Stimulated activated CD8-positive, alpha-beta memory T cell treated with anti-CD3 and anti-CD28 coated beads, Interleukin-7, amount 100 ng/mL, for 1 hour (primary cell): ENCODE measurements around the gene NAE1.

ENCODE experiments used
- DNase-seq, 2 donors: peaks; one replicate each; pipeline ENCODE4 v3.0.0-alpha.2; 2020; ENCODE audit warnings: low read depth in 2 of 2

The NAE1 gene

DNA sequence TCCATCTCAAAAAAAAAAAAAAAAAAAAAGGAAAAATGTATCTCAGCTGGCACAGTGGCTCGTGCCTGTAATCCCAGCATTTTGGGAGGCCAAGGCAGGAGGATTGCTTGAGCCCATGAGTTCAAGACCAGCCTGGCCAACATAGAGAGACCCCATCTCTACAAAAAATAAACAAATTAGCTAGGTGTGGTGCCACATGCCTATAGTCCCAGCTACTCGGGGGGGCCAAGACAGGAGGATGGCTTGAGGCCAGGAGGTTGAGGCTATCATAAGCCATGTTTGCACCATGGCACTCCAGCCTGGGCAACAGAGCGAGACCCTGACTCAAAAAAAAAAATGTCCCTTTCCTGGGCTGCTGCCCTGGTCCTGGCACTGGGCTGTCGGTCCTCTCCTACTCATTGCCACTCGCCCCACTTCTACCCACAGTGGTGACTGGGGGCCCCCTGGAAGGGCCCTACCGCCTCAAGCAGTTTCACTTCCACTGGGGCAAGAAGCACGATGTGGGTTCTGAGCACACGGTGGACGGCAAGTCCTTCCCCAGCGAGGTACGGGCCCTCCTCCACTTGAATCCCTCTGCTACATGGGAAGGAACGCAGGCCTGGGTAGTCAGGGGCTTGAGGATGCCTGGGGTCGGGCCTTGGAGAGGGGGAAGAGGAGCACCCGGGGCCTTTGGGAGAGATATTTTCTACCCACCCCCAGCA is 19.5 kb upstream of the NAE1 start:
- DNase-seq: no peak

DNA sequence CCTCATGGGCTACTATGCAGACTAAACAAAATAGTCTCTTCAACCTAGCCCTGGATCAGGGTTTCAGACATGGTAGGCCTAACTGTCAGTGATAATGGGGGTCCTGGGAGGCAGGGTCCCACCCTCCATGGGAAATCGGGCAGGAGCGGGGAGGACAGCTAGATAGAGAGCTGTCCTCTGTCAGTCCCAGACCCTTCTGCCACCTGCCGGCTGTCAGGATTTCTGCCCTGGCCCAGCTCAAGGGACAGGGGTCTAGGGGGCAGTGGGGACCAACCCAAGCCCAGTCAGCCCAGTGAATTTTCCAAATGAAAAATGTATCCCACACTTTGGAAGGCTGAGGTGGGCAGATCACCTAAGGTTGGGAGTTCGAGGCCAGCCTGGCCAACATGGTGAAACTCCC is 18.8 kb upstream of the NAE1 start:
- DNase-seq: no peak

DNA sequence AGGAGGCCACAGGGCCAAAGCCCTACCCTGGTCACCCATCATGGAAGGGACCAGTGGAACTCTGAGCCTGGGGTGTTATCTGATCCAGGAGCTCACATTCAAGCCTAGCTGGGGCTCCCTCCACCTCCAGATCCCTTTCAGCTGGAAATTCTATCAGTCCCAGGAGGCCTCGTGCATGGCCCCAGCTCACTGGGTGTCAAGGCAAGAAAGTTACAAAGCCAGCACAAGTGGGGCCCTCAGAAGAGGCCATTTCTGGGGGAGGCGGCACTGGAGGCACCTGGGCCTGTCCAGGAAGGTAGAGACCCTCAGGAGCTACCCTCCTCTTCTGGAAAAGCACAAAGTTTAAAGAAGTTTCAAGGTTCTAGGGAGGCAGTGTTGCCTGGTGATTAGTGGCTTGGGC is 18.2 kb upstream of the NAE1 start:
- DNase-seq: no peak

DNA sequence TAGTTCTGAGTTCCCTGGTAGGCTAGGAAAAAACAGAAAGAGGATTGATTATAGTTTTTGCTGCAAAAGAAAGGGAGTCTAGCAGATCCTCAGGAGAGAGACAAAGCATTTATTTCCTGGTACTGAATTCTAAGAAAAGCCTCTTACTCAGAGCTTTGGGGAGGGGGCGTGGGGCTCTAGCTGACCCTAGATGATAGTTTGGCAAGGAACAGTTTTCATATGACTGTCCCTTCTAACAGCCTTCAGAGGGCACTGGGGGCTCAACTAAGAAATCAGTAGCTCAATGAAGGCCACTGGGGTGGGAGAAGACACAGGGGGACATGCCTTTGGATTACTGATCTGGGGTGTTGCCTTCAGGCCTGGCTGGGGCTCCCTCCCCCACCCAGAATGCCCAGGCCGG is 17.4 kb upstream of the NAE1 start:
- no peak for DNase-seq

DNA sequence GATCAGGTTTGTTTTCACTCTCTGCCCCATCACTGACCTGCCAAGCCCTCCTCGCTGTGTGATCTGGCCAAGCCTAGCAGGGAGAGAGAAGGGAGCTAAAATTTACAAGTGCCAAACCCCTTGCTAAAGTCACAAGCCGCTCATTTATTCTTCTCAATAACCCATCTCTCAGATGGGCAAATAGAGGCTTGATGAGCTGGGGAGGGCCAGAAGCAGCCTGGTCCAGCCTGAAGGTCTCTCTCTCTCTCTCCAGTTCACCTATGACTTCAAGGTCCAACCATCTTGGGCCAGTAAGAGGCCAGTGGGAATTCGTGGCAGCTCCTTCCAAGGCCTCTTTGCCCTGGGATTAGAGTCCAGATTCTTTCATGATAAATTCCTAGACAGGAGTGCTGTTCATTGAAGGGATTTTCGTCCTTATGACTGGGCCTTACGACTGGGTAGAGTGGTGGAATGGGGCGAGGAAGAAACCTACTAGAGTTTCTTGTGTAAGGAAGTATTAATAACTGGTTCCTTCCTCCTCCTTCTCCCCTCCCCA is 16.8 kb upstream of the NAE1 start:
- DNase-seq: no peak

DNA sequence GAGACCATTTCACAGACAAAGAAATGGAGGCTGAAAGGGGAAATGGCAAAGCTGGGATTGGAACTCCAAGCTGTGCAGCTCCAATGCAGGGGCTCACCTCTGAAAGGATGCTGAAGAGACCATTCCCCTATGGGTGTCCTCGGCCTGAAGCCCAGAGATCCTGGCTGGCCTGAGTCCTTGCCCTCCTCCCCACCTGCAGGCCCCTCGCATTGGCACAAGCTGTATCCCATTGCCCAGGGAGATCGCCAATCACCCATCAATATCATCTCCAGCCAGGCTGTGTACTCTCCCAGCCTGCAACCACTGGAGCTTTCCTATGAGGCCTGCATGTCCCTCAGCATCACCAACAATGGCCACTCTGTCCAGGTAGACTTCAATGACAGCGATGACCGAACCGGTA is 16.1 kb upstream of the NAE1 start:
- no peak for DNase-seq

DNA sequence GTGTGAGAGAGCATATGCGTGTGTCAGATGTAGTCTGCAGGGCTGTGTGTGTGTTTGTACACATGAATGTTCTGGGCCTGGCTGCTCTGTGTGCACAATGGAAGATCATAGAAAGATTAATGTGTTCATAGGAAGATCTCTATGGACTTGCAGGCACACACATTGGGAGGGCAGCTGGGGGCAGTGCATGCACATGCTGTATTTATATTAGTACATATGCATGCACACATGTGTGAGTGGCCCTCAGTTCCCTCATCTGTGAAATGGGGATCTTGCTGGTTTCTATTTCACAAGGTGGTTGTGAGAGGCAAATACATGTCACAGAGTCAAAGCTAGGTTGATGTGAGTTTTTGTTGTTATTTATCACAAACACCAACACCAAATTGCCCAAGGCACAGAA is 15.5 kb upstream of the NAE1 start:
- DNase-seq: no peak

DNA sequence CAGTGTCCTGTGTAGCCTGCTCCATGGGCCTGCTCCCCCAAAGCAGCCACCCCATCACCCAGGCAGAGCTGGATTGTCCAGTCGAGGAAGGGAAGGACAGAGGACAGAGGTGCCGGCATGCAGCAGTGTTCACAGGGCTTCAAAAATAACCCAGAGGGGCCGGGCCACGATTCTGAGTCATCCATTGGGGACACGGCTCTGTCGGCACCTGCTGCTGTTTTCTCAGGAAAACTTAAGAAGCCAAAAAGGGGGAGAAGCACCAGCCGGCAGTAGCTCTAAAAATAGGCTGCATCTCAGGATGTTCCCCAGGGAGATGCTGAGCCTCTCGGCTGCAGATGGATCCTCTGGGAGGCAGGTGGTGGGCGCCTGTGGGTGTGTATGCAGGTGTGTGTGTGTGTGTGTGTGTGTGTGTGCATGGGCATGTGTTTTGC is 15.0 kb upstream of the NAE1 start:
- DNase-seq: no peak

DNA sequence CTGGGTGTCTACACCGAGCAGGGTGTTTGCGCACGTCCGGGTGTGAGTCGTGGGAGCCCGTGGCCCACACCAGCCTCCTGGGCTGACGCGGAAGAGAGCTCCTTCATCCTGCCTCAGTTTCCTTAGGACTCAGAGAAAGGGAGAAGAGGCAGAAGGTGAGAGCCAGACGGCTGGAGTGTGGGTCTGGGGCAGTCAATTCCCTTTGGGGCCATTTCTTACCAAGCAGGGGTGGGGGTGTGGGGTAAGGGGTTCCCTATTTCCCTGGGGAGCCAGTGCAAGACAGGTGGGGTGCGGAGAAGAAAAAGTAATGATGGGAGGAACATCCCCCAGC is 14.3 kb upstream of the NAE1 start:
- no peak for DNase-seq

DNA sequence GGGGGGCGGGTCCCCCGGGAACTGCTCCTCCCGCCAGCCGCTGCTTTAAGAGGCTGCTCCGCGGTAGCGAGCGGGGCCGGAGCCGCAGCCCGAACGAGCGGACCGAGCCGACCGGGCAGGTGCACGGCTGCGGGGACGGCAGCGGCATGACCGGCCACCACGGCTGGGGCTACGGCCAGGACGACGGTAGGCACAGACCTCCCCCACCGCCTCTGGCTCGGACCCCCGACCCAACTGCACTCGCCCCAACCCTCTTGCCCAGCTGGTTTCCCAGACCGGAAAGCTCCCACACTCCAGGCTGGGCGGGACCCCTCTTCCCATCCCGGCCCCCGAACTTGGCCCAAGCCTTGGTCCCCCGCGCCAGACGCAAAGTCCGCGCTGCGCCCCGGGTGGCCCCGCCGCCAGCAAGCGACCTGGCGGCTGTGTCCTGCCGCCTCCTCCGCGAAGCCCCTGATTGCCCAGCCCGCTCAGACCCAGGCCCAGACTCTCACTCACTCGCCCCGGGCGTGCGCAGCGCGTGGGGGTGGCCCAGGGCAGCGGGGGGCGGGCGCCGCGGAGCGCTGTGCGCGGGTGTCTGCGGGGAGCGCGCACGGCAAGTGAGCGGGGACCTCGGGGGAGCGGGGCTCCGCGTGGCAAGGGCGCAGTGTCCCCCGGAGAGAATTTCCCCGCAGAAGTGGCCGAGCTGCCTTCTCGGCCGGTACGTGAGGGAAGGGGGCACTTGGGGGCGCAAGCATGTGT is 13.7 kb upstream of the NAE1 start, which contains the start of gene CA7:
TSS of gene CA7 (plus strand) at position 73 of the 738 bp plus-strand sequence. CDS start at position 147, 74 bp downstream.
- no peak for DNase-seq

DNA sequence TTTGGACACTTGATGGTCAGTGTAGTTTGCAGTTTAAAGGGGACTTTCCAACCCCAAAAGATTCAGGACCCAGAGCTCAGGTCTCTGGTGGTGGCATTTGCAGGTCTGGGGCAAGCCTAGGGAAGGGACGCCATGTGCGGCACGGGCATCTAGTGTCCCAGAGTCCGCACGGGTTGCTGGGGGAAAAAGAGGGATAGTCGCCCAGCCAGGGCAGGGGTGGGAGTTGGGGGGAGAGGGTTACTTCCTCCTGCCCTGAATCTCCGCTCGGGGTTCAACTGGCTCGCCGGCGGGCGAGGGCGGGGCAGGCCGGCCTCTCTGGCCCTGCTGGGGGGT is 13.2 kb upstream of the NAE1 start:
- DNase-seq: no peak

DNA sequence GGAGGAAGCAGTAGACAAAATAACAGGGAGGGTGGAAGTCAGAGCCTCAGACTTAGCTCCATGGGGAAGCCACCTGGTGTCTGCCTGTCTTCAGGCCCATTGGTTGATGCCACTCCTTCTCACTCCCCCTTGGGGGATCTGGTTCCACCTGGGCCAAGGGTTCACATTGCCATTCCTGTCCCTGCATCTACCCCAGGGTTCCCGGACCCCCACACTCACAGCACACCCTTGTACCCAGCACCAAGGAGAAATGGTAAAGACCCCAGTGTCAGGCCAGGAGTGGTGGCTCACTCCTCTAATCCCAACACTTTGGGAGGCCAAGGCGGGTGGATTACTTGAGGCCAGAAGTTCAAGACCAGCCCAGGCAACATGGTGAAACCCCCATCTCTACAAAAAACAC is 12.4 kb upstream of the NAE1 start:
- no peak for DNase-seq

DNA sequence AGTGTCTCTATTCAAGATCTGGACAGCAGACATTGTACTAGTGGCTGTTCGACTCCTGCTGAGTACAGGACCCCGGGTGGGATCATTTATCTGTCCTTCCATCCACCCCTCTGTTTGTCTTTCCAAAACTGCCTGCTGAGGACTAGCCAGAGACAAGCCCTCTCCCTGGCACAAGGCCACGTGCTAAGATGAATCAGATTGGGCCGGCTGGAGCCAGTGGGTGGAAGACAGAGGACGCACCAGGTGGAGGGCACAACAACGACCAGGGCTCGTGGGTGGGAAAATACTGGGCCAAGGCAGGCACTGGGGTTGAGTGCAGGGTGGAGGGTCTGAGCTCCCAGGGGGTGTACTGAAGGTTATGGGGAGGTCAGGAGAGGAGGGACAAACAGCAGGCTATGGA is 12.0 kb upstream of the NAE1 start:
- DNase-seq: no peak

DNA sequence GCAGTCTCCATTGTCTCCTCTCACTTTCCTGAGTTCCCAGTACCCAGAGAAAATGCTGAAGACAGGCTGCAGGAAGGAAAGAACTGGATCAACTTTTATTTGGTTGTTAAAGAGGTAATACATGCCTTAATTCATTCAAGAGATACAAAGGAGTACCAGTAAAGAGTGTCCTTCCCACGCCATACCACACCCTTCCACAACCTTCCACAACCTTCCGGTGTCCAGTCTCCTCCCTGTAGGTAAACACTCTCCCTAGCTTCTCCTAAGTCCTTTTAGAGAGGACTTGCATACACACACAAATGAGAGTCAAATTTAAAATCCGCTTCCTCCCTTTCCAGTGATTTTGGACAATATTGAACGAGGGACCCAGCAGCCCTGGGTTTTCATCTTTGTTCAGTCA is 10.6 kb upstream of the NAE1 start:
- no peak for DNase-seq

DNA sequence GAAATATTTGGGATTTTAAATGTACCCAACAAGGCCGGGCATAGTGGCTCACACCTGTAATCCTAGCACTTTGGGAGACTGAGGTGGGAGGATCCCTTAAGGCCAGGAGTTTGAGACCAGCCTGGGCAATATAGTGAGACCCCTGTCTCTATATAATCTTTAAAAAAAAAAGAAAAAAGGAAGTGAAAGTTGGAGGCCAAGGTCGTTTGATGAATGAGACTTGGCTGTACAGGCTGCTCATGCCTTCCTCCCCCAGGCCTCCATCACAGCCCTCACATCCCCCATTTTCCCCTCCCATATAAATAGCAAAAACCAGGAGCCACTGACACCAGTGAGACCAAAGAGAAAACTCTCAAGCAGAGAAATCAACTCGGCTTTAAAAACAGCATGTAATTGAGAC is 10.1 kb upstream of the NAE1 start:
- no peak for DNase-seq

DNA sequence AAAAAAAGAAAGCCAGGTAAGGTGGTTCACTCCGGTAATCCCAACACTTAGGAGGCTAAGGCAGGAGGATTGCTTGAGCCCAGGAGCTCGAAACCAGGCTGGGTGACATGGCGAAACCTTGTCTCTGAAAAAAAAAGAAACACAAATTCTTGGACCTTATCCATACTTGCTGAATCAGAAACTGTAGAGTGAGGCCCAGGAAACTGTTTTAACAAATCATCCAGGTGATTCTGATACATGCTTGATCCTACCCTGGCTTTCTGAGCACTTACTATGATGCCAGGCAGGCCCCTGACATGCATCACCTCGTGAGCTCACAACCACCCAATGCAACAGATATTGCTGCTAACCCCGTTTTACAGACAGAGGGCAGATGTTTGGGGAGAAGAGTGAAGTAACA is 4.0 kb upstream of the NAE1 start:
- DNase-seq: no peak

DNA sequence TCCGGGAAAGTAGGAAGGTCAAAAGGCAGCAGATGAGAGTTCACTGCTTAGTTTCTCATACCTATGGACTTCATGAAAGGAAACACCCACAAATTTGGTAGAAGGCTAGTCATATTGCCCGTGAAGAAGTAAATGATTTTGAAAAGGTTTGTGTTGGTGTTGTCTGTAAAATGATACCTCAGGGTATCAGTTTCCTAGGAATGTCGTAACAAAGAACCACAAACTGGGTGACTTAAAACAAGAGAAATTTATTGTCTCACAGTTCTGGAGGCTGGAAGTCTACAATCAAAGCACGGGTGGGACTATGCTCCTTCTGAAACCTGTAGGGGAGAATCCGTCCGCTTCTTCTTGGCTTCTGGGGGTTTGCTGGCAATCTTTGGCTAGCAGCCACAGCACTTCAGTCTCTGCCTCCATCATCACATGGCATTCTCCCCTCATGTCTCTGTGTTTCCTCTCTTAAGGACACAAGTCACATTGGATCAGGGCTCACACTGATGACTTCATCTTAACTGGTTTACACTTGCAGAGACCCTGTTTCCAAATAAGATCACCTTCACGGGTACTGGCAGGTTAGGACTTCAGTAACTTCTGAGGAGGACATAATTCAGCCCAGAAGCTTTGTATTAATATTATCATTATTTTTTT is 2.0 kb upstream of the NAE1 start:
- DNase-seq: no peak

DNA sequence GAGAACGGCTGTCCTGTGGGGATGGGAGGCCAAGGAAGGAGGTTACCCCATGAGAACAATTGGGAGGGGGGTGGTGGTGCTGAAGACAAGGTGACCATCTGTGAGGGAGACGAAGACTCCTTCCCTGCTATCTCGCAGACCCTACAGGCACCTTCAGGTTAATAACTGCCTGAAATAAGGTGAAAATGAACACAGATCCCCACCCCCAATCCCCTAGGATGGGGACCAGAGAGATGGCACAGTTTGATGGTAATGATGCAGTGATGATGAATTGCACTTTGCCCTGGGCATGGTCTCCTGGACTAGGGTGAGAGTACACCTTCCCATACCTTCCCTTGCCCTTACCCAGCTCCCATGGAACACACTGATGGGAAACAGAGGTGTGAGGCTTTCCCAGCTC is 1.4 kb upstream of the NAE1 start:
- DNase-seq: no peak

DNA sequence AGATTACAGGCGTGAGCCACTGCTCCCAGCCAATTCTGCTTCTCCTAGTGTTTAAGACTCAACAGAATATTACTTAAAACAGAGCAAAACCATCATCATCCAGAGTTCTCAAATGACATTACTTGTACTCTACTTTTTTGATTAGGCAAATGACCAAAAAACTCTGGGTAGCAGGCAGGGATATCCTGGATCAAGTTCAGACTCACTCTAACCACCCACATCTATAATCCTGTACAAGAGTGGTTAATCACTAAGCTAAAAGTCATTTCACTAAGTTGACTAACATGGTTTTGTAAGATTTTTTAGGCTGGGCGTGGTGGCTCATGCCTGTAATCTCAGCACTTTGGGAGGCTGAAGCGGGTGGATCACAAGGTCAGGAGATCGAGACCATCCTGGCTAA is 6.8 kb downstream of the NAE1 start:
- no peak for DNase-seq

DNA sequence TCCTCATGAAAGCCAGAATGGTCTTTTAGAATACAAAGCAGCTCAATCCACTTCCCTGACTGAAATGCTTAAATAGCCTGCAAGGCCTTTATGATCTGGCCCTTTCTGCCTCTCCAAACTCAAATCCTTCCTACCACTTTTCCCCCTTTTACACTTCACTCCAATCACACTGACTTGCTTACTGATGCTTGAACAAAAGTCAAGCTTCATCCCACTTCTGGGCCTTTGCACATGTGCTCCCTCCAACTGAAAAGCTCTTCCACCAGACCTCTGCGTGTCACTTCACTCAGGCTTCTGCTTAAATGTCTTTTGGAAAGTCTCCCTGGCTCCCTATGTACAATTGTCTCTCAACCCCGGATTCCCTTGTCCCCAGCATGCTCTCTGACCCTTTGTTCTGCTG is 16.0 kb downstream of the NAE1 start:
- DNase-seq: no peak

DNA sequence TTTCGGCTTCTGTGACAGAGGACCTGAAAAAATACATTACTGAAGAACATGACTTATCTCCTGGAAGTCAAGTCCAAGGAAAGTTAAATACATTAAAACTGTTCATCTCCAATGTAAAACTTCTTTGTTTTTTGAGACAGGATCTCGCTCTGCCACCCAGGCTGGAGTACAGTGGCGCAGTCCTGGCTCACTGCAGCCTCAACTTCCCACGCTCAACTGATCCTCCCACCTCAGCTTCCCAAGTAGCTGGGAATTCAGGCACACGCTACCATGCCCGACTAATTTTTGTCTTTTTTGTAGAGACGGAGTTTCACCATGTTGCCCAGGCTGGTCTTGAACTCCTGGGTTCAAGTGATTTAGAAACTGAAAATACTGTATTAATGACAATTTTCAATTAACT is 19.7 kb downstream of the NAE1 start:
- no peak for DNase-seq

DNA sequence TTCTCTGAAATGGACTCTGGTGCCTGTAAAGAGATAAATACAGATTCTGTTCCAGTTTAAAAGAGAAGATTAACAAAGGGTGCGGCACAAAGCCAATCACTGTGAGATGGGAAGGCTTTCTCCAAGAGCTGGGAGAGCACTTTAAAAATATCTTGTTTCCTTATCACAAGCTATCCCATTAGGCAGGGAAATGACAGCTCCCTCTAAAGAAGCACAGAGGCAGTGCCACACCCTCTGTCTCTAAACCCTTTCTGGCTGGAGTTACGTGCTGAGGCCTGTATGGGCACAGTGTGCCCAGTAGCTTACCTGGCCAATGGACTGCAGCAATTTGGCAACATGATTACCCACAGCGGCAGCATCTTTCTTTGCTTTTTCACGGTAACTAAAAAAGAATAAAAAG is 20.4 kb downstream of the NAE1 start:
- DNase-seq: no peak

DNA sequence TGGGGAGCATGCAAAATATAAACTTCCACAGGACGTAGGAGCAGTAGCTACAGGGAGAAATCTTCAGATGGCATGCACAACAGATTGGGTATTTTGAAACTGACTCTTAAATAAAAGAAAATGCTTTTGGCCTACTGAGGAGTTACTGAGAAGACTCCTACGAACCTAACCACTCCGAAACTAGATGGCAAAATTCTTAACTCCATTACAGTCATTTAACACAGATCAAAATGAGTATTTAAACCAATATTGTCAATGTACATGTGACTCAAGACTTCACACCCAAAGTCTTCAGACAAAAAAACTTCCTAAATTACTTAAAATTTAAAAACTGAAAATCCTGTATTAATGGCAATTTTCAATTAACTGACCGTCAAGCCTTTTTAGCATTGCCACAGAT is 21.0 kb downstream of the NAE1 start:
- DNase-seq: no peak
